ENCODE measurements around the gene EFL1. TPM values are rescaled to one million over a fixed set of nuclear protein-coding genes. Genes with fewer than 3 reads are reported as not detected.
"Not testable (repeated sequence)": the region's sequence is repeated elsewhere in the genome, so short reads cannot be mapped to it uniquely, and the experiment has no call there.

Gene EFL1
- total RNA-seq, 1 experiment from 2014 or later = 27.5 TPM

DNA sequence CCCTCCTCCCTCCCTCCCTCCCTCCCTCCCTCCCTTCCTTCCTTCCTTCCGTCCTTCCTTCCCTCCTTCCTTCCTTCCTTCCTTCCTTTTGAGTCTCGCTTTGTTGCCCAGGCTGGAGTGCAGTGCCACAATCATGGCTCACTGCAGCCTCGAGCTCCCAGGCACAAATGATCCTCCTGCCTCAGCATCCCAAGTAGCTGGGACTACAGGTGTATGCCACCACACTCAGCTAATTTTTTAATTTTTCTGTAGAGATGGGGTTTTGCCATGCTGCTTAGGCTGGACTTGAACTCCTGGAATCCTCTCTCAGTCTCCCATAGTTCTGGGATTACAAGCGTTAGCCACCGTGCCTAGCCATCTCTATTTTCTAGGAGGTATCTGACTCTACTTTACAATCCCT is 48.8 kb upstream of the EFL1 start:
- ATAC-seq; CTCF ChIA-PET; H3K4me1 Mint-ChIP-seq; POLR2A ChIA-PET; H3K27ac Mint-ChIP-seq; H3K4me3 Mint-ChIP-seq; H3K27me3 Mint-ChIP-seq (ENCODE audit: low read depth); H3K9me3 Mint-ChIP-seq; H3K36me3 Mint-ChIP-seq; DNase-seq (ENCODE audit: low spot score): not testable (repeated sequence)

DNA sequence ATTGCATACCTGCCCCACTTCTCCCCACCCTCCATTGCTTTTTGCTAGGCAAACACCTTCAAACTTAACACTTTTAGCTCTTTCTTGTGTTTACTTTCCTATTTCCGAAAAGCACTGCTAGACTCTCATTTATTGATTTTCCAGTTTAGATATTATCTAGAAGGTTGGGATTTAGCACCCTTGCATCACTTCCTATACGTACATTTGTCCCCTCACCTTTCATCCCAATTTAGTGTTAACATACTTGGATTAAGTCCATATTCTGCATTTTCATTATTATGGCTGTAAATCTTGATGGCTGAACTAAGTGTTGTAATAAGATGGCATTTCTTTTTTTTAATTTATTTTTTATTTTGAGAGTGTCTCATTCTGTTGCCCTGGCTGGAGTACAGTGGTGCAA is 47.3 kb upstream of the EFL1 start:
- H3K4me3 Mint-ChIP-seq = no peak overlapping the region
- H3K9me3 Mint-ChIP-seq = peaks cover 8% of the 10 kb centered on the region
- POLR2A ChIA-PET = no interaction called here
- ATAC-seq (no peak), DNase-seq (ENCODE audit: low spot score) (no peak)
- H3K36me3 Mint-ChIP-seq = no peaks in the 10 kb centered on the region
- peaks cover 4% of the 10 kb centered on the region for H3K27me3 Mint-ChIP-seq (ENCODE audit: low read depth)
- CTCF ChIA-PET = no interaction called here
- TF ChIP-seq ZNF396 (CRISPR knock-in tag; IDR thresholded peaks at IDR 0.05; ENCODE audit: borderline replicate concordance) (no peak), ZNF121 (CRISPR knock-in tag; IDR thresholded peaks at IDR 0.05) (no peak), GTF2I (CRISPR knock-in tag; conservative IDR thresholded peaks at IDR 0.05) (no peak), SOX15 (CRISPR knock-in tag; IDR thresholded peaks at IDR 0.05) (no peak), ZNF416 (CRISPR knock-in tag; IDR thresholded peaks at IDR 0.05) (no peak), JUN (CRISPR knock-in tag; IDR thresholded peaks at IDR 0.05) (no peak), MYBL2 (CRISPR knock-in tag; IDR thresholded peaks at IDR 0.05) (no peak), CREM (CRISPR knock-in tag; IDR thresholded peaks at IDR 0.05) (no peak), MXD4 (CRISPR knock-in tag; IDR thresholded peaks at IDR 0.05; ENCODE audit: borderline replicate concordance) (no peak), ZNF232 (CRISPR knock-in tag; IDR thresholded peaks at IDR 0.05) (no peak), ZNF423 (CRISPR knock-in tag; IDR thresholded peaks at IDR 0.05) (no peak)
- H3K27ac Mint-ChIP-seq = no peak overlapping the region
- H3K4me1 Mint-ChIP-seq = no peaks in the 10 kb centered on the region

DNA sequence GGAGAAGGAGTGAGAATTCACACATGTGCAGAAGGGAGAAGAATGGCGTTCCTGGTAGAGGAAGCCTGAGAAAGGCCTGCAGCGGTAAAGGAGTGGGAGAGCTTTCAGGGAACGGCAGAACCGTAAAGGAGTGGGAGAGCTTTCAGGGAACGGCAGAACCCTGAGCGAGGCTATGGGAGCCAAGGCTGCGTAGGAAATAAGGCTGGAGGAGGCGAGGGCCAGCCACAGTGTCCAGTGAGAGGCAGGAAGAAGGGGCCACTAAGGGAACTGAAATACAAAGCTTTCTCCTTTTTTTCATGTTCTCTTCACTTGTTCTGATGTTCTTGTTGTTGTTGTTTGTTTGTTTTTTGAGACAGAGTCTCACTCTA is 45.2 kb upstream of the EFL1 start:
- H3K27ac Mint-ChIP-seq = no peak overlapping the region
- H3K4me1 Mint-ChIP-seq = no peaks in the 10 kb centered on the region
- ATAC-seq = no peak
- H3K27me3 Mint-ChIP-seq (ENCODE audit: low read depth) = peaks cover 4% of the 10 kb centered on the region
- H3K4me3 Mint-ChIP-seq = no peak overlapping the region
- no peaks in the 10 kb centered on the region for H3K36me3 Mint-ChIP-seq
- H3K9me3 Mint-ChIP-seq = peaks cover 8% of the 10 kb centered on the region
- CTCF ChIA-PET = no interaction called here
- DNase-seq (ENCODE audit: low spot score) = no peak
- TF ChIP-seq, protein P1, sequence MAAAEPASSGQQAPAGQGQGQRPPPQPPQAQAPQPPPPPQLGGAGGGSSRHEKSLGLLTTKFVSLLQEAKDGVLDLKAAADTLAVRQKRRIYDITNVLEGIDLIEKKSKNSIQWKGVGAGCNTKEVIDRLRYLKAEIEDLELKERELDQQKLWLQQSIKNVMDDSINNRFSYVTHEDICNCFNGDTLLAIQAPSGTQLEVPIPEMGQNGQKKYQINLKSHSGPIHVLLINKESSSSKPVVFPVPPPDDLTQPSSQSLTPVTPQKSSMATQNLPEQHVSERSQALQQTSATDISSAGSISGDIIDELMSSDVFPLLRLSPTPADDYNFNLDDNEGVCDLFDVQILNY (CRISPR knock-in tag; IDR thresholded peaks at IDR 0.05) = no peak
- TF ChIP-seq MYBL2 (CRISPR knock-in tag; IDR thresholded peaks at IDR 0.05) = no peak
- no peak for TF ChIP-seq FOXK1 (CRISPR knock-in tag; IDR thresholded peaks at IDR 0.05)
- TF ChIP-seq ZNF396 (CRISPR knock-in tag; IDR thresholded peaks at IDR 0.05; ENCODE audit: borderline replicate concordance) = no peak
- TF ChIP-seq, protein P2, sequence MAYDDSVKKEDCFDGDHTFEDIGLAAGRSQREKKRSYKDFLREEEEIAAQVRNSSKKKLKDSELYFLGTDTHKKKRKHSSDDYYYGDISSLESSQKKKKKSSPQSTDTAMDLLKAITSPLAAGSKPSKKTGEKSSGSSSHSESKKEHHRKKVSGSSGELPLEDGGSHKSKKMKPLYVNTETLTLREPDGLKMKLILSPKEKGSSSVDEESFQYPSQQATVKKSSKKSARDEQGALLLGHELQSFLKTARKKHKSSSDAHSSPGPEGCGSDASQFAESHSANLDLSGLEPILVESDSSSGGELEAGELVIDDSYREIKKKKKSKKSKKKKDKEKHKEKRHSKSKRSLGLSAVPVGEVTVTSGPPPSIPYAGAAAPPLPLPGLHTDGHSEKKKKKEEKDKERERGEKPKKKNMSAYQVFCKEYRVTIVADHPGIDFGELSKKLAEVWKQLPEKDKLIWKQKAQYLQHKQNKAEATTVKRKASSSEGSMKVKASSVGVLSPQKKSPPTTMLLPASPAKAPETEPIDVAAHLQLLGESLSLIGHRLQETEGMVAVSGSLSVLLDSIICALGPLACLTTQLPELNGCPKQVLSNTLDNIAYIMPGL (CRISPR knock-in tag; IDR thresholded peaks at IDR 0.05) = no peak
- TF ChIP-seq, protein P3, sequence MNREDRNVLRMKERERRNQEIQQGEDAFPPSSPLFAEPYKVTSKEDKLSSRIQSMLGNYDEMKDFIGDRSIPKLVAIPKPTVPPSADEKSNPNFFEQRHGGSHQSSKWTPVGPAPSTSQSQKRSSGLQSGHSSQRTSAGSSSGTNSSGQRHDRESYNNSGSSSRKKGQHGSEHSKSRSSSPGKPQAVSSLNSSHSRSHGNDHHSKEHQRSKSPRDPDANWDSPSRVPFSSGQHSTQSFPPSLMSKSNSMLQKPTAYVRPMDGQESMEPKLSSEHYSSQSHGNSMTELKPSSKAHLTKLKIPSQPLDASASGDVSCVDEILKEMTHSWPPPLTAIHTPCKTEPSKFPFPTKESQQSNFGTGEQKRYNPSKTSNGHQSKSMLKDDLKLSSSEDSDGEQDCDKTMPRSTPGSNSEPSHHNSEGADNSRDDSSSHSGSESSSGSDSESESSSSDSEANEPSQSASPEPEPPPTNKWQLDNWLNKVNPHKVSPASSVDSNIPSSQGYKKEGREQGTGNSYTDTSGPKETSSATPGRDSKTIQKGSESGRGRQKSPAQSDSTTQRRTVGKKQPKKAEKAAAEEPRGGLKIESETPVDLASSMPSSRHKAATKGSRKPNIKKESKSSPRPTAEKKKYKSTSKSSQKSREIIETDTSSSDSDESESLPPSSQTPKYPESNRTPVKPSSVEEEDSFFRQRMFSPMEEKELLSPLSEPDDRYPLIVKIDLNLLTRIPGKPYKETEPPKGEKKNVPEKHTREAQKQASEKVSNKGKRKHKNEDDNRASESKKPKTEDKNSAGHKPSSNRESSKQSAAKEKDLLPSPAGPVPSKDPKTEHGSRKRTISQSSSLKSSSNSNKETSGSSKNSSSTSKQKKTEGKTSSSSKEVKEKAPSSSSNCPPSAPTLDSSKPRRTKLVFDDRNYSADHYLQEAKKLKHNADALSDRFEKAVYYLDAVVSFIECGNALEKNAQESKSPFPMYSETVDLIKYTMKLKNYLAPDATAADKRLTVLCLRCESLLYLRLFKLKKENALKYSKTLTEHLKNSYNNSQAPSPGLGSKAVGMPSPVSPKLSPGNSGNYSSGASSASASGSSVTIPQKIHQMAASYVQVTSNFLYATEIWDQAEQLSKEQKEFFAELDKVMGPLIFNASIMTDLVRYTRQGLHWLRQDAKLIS (CRISPR knock-in tag; IDR thresholded peaks at IDR 0.05; ENCODE audit: borderline replicate concordance) = no peak
- no peak for TF ChIP-seq IRF2 (CRISPR knock-in tag; IDR thresholded peaks at IDR 0.05; ENCODE audit: borderline replicate concordance, low read depth)
- no peak for TF ChIP-seq ZNF423 (CRISPR knock-in tag; IDR thresholded peaks at IDR 0.05)
- TF ChIP-seq CREB1 (CRISPR knock-in tag; IDR thresholded peaks at IDR 0.05) = no peak
- TF ChIP-seq, protein P4, sequence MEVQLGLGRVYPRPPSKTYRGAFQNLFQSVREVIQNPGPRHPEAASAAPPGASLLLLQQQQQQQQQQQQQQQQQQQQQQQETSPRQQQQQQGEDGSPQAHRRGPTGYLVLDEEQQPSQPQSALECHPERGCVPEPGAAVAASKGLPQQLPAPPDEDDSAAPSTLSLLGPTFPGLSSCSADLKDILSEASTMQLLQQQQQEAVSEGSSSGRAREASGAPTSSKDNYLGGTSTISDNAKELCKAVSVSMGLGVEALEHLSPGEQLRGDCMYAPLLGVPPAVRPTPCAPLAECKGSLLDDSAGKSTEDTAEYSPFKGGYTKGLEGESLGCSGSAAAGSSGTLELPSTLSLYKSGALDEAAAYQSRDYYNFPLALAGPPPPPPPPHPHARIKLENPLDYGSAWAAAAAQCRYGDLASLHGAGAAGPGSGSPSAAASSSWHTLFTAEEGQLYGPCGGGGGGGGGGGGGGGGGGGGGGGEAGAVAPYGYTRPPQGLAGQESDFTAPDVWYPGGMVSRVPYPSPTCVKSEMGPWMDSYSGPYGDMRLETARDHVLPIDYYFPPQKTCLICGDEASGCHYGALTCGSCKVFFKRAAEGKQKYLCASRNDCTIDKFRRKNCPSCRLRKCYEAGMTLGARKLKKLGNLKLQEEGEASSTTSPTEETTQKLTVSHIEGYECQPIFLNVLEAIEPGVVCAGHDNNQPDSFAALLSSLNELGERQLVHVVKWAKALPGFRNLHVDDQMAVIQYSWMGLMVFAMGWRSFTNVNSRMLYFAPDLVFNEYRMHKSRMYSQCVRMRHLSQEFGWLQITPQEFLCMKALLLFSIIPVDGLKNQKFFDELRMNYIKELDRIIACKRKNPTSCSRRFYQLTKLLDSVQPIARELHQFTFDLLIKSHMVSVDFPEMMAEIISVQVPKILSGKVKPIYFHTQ (CRISPR knock-in tag; IDR thresholded peaks at IDR 0.05) = no peak
- no peak for TF ChIP-seq CREM (CRISPR knock-in tag; IDR thresholded peaks at IDR 0.05)
- no peak for TF ChIP-seq MXD4 (CRISPR knock-in tag; IDR thresholded peaks at IDR 0.05; ENCODE audit: borderline replicate concordance)
- POLR2A ChIA-PET = no interaction called here

Measured in WTC11 (cell line).